Bronchial epithelial cell (primary cell): Measurements from ENCODE around the gene RGL3. TPM values are rescaled to one million over a fixed set of nuclear protein-coding genes. Genes with fewer than 3 reads are reported as not detected.
A peak's percentile ranks its signal among the peaks of the same experiment; 100 is the strongest.

Source experiments
- DNase-seq: peaks from one replicate; pipeline ENCODE4 v3.0.0-alpha.2; 2010; ENCODE audit warnings: low read depth
- FAIRE-seq: peaks from 2 replicates; lab custom pipeline; 2011; peaks lifted over from hg19 to GRCh38; lab: Jason Lieb, UNC
- H3K27me3 ChIP-seq: 2 replicates; pipeline ENCODE4 v1.5.1; 2011; ENCODE audit warnings: low read length; ENCODE audit not compliant: control insufficient read depth, insufficient read depth
- H3K36me3 ChIP-seq: 2 replicates; pipeline ENCODE4 v1.5.1; 2011; ENCODE audit warnings: low read length; ENCODE audit not compliant: control insufficient read depth, insufficient read depth
- H3K4me3 ChIP-seq: 2 replicates; pipeline ENCODE4 v1.5.1; 2011; ENCODE audit warnings: mild to moderate bottlenecking, low read depth, low read length, control low read depth
- CTCF ChIP-seq: IDR thresholded peaks from 2 replicates; pipeline ENCODE4 v1.5.1; 2011; ENCODE audit warnings: mild to moderate bottlenecking, moderate library complexity, low read length, control low read depth, inconsistent platforms; ENCODE audit not compliant: insufficient read depth, severe bottlenecking
- total RNA-seq: library from RNA; depleted of rRNA; stranded (reverse); fragments of >200 nt; gene quantifications from 2 replicates; pipeline ENCODE4 v1.2.1, GENCODE V29; 2014

Gene RGL3
- total RNA-seq, 1 donor from 2014 or later, result 0.26 TPM

GRCh38 chr19:11364296-11364904 is 54.7 kb downstream of the RGL3 start:
- FAIRE-seq, result no peak
- H3K36me3 ChIP-seq, result peaks cover 13% of the 10 kb centered on the region
- H3K4me3 ChIP-seq, result no peak overlapping the region
- TF ChIP-seq CTCF, result no peak
- no peak for DNase-seq
- no peaks in the 10 kb centered on the region for H3K27me3 ChIP-seq

- Histone ChIP-seq H3K36me3 (peaks cover 13% of the 10 kb centered on the region), H3K4me3 (no peak overlapping the region), H3K27me3 (no peaks in the 10 kb centered on the region)
- TF ChIP-seq CTCF, result no peak
- FAIRE-seq (no peak), DNase-seq (no peak)
Observed at GRCh38 chr19:11363881-11364280, 55.2 kb downstream of the RGL3 start.

GRCh38 chr19:11361771-11362731 is 57.1 kb downstream of the RGL3 start:
- no peak overlapping the region for H3K4me3 ChIP-seq
- DNase-seq (no peak), FAIRE-seq (no peak)
- peaks cover 10% of the 10 kb centered on the region for H3K36me3 ChIP-seq
- no peak for TF ChIP-seq CTCF
- no peaks in the 10 kb centered on the region for H3K27me3 ChIP-seq

- no peak for FAIRE-seq
- no peaks in the 10 kb centered on the region for H3K27me3 ChIP-seq
- H3K4me3 ChIP-seq, result no peak overlapping the region
- peak; percentile 45 for DNase-seq
- TF ChIP-seq CTCF, result no peak
- H3K36me3 ChIP-seq, result peaks cover 10% of the 10 kb centered on the region
Observed at GRCh38 chr19:11361037-11361770, 57.9 kb downstream of the RGL3 start.

GRCh38 chr19:11359421-11359820 is 59.7 kb downstream of the RGL3 start:
- TF ChIP-seq CTCF, result no peak
- no peak for FAIRE-seq
- Histone ChIP-seq H3K36me3 (peaks cover 8% of the 10 kb centered on the region), H3K4me3 (no peak overlapping the region), H3K27me3 (no peaks in the 10 kb centered on the region)
- no peak for DNase-seq
